ENCODE data around the gene KLHL17.

The KLHL17 gene

DNA sequence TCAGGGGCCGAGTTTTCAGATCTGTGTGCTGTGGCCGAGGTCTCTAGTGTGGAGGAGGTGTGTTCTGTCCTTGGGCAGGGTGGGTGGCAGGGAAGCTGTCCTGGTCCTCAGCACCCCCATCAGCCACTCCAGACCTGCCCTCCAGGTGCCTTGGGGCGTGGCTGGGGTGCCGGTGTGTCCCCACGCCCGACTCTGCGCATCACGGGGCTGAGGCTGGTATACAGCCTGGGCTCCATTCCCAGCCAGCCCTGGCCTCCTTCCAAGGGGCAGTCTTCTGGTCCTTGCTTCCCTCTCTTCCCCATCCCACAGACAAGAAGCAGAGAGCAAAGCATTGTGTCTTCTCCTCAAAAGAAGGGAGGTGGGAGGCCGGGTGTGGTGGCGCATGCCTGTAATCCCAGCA, 32.6 kb upstream of the KLHL17 start:
- TF ChIP-seq, protein P1, sequence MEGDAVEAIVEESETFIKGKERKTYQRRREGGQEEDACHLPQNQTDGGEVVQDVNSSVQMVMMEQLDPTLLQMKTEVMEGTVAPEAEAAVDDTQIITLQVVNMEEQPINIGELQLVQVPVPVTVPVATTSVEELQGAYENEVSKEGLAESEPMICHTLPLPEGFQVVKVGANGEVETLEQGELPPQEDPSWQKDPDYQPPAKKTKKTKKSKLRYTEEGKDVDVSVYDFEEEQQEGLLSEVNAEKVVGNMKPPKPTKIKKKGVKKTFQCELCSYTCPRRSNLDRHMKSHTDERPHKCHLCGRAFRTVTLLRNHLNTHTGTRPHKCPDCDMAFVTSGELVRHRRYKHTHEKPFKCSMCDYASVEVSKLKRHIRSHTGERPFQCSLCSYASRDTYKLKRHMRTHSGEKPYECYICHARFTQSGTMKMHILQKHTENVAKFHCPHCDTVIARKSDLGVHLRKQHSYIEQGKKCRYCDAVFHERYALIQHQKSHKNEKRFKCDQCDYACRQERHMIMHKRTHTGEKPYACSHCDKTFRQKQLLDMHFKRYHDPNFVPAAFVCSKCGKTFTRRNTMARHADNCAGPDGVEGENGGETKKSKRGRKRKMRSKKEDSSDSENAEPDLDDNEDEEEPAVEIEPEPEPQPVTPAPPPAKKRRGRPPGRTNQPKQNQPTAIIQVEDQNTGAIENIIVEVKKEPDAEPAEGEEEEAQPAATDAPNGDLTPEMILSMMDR (IDR thresholded peaks at IDR 0.05; ENCODE audit: low read depth, low read length): no peak
- no peak for DNase-seq (ENCODE audit: low read depth, low spot score)
- H3K4me3 ChIP-seq (ENCODE audit: low read depth, low read length): no peak overlapping the region
- in situ Hi-C loops (cut with HindIII; ENCODE audit: low sequenced_read_pairs): no loop called here

DNA sequence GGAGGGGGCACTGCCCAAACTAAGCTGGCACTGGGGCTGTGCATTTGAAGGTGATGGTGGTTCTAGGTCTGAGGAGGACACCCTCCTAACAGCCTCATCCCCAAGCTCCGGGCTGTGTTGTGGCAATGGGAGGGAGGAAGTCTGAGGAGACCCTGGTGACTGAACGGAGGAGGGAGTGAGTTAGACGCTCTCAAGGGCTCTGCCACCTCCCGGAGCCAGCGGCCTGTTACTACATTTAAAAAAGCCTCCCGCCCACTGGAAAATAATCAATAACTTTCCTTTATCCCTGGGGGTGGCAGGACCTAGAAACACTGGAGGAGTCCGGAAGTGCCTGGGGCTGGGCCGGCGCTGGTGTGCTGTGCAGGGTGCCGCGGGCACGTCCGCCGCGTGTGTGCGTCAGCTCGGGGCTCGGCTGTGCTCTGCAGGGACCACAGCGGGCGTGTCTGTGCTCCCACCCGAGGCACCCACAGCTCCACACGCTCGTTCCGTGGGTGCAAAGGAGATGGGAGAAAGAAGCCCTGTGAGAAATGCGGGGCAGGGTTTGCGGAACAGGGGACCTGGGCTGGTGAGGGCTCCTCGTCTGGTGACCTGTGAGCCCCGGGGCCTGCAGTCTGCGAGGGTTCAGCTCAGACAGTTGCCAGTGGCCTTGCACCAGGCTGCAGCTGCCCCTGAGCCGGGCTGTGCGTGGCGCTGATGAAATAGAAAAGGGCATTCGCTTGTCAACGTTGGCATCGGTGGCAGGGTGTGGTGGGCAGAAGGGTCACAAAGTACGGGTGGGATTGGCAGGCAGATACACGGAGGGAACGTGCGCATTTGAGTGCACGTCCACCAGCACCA, 31.3 kb upstream of the KLHL17 start:
- DNase-seq (ENCODE audit: low read depth, low spot score): no peak
- in situ Hi-C loops (cut with HindIII; ENCODE audit: low sequenced_read_pairs): no loop called here

DNA sequence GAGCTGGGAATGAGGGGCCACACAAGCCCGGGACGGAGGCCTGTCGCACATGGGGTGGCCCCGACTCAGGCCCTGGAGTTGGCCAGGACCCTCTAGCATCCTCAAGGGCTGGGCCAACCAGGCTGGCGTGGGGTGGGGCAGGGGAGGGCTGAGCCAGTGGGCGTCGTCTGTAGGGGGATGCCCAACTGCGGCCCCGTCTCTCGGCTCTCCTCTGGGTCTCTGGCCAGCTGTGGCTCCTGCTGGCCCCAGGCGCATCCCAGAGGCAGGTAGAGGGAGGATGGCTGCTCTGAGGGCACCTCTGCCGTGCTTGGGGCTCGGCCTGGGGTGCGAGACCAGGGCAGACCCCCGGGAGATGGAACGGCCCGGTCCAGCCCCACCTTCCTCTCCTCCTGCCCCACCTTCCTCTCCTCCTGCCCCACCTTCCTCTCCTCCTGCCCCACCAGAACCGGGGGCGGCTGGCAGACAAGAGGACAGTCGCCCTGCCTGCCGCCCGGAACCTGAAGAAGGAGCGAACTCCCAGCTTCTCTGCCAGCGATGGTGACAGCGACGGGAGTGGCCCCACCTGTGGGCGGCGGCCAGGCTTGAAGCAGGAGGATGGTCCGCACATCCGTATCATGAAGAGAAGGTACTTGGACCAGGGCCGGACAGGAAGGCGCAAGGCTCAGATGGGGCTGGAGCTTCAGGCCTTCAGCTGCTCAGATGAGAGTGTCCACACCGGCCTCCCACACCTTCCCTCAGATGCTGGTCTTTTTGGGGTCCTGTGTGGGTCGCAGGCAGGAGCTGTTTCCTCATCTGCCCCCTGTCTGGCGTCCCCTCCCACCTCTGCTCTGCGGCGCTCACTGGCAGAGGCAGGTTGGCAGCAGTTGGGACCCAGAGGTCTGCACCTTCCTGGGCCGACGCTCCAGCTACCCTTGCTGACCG, 30.4 kb upstream of the KLHL17 start:
- TF ChIP-seq, protein P1 (IDR thresholded peaks at IDR 0.05; ENCODE audit: low read depth, low read length): no peak
- in situ Hi-C loops (cut with HindIII; ENCODE audit: low sequenced_read_pairs): no loop called here
- H3K4me3 ChIP-seq (ENCODE audit: low read depth, low read length): no peak overlapping the region
- DNase-seq (ENCODE audit: low read depth, low spot score): no peak

More for the DNA sequence above, 31.3 kb upstream of the KLHL17 start:
- TF ChIP-seq, protein P1 (IDR thresholded peaks at IDR 0.05; ENCODE audit: low read depth, low read length): no peak
- H3K4me3 ChIP-seq (ENCODE audit: low read depth, low read length): no peak overlapping the region

DNA sequence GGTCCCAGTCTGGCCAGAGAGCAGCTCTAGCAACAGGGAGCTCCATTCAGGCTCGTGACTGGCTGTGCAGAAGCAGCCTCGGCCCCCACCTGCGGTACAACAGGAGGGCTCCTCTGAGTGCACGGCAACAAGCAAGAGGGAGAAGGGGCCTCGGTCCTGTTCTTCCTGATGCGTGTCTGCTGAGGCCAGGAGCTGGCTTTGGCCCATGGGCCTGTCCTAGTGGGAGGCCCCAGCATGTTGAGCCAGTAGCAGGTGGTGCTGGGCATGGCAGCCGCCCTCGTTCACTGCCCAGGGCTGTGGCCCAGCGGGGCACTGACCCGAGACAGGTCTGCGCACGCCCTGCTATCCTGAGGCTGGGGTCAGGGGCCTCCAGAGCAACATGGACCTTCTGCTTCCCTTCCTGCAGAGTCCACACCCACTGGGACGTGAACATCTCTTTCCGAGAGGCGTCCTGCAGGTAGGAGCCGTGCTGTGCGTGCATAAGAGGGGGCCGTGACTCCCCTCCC, 29.7 kb upstream of the KLHL17 start:
- in situ Hi-C loops (cut with HindIII; ENCODE audit: low sequenced_read_pairs): no loop called here
- TF ChIP-seq, protein P1 (IDR thresholded peaks at IDR 0.05; ENCODE audit: low read depth, low read length): no peak
- no peak for DNase-seq (ENCODE audit: low read depth, low spot score)
- no peak overlapping the region for H3K4me3 ChIP-seq (ENCODE audit: low read depth, low read length)

DNA sequence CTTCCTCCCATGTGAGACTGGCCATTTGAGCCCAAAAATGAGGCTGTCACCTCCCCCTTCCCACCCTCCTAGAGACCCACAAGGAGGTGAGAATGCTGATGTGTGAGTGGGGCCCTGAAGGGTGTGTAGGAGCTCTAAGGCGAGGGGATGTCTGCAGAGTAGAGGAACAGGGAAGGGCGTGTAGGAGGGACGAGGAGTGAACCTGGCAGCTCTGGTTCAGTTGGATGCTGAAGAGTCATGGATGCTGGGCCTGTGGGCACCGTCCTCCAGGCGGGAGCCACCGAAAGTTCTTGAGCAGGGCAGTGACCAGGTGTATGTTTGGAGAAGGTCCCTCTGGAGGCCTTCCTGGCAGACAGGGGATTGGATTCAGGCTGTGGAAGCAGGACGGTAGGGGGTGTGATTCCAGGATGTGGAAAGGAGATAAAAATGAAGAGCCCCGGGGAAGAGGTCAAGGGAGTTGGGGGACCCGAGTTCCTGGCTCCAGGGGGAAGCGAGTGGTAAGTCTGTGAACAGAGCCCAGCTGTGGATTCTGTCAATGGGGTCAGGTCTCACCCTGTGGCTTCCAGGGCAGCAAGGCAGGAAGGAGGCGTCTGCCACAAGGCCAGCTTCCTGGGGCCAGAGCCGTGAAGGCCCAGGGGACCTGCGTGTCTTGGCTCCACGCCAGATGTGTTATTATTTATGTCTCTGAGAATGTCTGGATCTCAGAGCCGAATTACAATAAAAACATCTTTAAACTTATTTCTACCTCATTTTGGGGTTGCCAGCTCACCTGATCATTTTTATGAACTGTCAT, 28.8 kb upstream of the KLHL17 start:
- TF ChIP-seq, protein P1 (IDR thresholded peaks at IDR 0.05; ENCODE audit: low read depth, low read length): no peak
- in situ Hi-C loops (cut with HindIII; ENCODE audit: low sequenced_read_pairs): no loop called here
- no peak overlapping the region for H3K4me3 ChIP-seq (ENCODE audit: low read depth, low read length)
- no peak for DNase-seq (ENCODE audit: low read depth, low spot score)

DNA sequence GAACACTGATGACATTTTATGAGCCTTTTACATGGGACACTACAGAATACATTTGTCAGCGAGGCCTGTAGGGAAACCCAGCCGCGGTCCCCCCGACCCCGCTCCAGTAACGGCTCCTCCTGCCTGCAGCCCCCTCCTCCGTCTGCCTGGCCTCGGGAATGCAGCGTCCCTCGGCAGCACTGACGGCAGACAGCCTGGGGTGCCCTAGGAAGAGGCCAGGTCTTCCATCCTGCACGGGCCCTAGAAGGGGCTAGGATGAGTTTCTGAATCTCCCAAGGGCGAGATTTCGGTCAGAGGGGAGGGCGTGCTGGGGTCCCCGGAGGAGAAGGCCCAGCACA, 28.2 kb upstream of the KLHL17 start:
- no peak for DNase-seq (ENCODE audit: low read depth, low spot score)
- no peak overlapping the region for H3K4me3 ChIP-seq (ENCODE audit: low read depth, low read length)
- in situ Hi-C loops (cut with HindIII; ENCODE audit: low sequenced_read_pairs): no loop called here
- TF ChIP-seq, protein P1 (IDR thresholded peaks at IDR 0.05; ENCODE audit: low read depth, low read length): no peak

Data from astrocyte of the spinal cord (primary cell).